ENCODE measurements around the gene UBQLN3. TPM values are rescaled to one million over a fixed set of nuclear protein-coding genes. Genes with fewer than 3 reads are reported as not detected.

Gene UBQLN3
- total RNA-seq, 1 donor from 2014 or later, result not detected

DNA sequence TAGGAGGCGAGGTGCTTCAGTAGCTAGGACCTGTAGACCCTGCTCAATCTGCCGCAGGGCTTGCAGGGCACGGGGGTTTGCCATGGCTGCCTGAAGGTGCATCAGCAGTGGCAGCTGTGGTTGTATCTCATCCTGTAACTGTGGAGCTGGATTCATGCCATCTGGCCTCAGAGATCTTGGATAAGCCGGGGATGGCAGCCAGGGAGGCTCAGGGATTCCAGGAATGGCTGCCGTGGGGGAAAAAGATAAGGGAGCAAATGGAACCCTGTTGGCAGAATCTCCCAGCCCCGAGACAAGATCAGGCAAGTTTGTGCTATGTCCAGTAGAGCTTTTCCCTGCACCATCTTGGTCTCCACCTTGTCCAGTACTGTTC lies 1.8 kb downstream of the UBQLN3 start:
- TF ChIP-seq, protein P1, sequence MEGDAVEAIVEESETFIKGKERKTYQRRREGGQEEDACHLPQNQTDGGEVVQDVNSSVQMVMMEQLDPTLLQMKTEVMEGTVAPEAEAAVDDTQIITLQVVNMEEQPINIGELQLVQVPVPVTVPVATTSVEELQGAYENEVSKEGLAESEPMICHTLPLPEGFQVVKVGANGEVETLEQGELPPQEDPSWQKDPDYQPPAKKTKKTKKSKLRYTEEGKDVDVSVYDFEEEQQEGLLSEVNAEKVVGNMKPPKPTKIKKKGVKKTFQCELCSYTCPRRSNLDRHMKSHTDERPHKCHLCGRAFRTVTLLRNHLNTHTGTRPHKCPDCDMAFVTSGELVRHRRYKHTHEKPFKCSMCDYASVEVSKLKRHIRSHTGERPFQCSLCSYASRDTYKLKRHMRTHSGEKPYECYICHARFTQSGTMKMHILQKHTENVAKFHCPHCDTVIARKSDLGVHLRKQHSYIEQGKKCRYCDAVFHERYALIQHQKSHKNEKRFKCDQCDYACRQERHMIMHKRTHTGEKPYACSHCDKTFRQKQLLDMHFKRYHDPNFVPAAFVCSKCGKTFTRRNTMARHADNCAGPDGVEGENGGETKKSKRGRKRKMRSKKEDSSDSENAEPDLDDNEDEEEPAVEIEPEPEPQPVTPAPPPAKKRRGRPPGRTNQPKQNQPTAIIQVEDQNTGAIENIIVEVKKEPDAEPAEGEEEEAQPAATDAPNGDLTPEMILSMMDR (IDR thresholded peaks at IDR 0.05), result no peak
- Mint-ChIP-seq H3K4me3 (ENCODE audit: unreplicated experiment) (no peak overlapping the region), H3K9me3 (ENCODE audit: unreplicated experiment) (no peaks in the 10 kb centered on the region), H3K4me1 (ENCODE audit: unreplicated experiment) (no peaks in the 10 kb centered on the region), H3K36me3 (ENCODE audit: unreplicated experiment) (no peaks in the 10 kb centered on the region), H3K27ac (ENCODE audit: unreplicated experiment) (no peak overlapping the region), H3K27me3 (ENCODE audit: unreplicated experiment) (peaks cover 14% of the 10 kb centered on the region)
- no peak for DNase-seq (ENCODE audit: extremely low spot score, unreplicated experiment)

DNA sequence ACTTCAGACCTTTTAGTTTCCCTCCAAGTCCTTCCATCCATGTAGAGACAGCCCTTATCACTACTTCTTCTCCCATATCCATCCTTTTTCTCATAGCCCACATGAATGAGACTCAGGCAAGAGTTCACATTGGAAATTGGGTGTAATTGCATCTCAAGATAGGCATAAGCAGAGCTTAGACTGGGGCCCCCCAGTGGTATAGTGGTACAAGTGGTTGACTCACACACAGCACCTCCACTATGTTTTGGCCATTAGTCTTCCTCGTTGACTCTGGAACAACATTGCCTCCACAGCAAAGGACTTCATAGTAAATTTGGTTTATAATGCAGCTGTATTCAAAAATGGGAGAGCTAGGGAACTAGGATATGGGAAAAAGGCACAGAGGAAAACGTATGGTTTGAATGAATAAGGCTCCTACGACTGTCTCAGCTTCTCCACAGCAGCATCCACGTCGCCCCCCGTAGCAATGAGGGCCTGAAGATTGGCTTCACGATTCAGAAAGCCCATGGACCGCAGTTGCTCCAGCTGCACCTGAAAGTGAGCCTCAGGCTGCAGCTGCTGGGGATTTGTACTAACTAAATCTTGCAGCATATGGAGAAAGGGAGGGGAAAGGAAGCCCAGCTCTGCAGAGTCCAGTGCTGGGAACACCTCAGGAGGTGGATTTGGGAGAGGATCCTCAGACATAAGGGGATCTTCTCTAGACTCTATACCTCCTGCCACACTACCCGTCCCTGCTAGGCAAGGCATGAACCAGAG lies 2.4 kb downstream of the UBQLN3 start:
- no peaks in the 10 kb centered on the region for H3K36me3 Mint-ChIP-seq (ENCODE audit: unreplicated experiment)
- TF ChIP-seq, protein P1 (IDR thresholded peaks at IDR 0.05), result no peak
- peaks cover 12% of the 10 kb centered on the region for H3K27me3 Mint-ChIP-seq (ENCODE audit: unreplicated experiment)
- H3K9me3 Mint-ChIP-seq (ENCODE audit: unreplicated experiment), result no peaks in the 10 kb centered on the region
- H3K4me1 Mint-ChIP-seq (ENCODE audit: unreplicated experiment), result no peaks in the 10 kb centered on the region
- DNase-seq (ENCODE audit: extremely low spot score, unreplicated experiment), result no peak
- no peak overlapping the region for H3K27ac Mint-ChIP-seq (ENCODE audit: unreplicated experiment)
- no peak overlapping the region for H3K4me3 Mint-ChIP-seq (ENCODE audit: unreplicated experiment)

DNA sequence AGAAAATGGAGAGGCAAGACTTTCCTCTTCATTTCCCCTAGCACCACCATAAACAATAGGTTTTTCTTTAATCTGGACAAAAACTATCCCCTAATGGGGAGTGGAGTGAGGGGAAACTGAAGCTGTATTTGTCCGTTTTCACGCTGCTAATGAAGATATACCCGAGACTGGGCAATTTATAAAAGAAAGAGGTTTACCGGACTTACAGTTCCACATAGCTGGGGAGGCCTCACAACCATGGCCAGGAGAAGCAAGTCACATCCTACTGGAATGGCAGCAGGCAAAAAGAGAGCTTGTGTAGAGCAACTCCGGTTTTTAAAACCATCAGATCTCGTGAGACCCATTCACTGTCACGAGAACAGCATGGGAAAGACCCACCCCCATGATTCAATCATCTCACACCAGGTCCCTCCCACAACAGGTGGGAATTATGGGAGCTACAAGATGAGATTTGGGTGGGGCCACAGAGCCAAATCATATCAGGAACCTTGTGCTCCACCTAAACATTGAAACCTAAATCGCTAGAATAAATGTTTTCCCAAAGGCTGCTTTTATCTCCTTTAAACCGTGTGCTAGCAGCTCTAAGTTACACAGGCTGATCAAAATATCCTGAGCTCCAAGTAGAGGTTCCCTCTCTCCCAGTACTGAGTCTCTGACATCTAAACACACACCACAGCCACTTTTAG lies 4.3 kb downstream of the UBQLN3 start:
- H3K9me3 Mint-ChIP-seq (ENCODE audit: unreplicated experiment), result no peaks in the 10 kb centered on the region
- peaks cover 8% of the 10 kb centered on the region for H3K27me3 Mint-ChIP-seq (ENCODE audit: unreplicated experiment)
- TF ChIP-seq, protein P1 (IDR thresholded peaks at IDR 0.05), result no peak
- no peak overlapping the region for H3K27ac Mint-ChIP-seq (ENCODE audit: unreplicated experiment)
- no peak overlapping the region for H3K4me3 Mint-ChIP-seq (ENCODE audit: unreplicated experiment)
- DNase-seq (ENCODE audit: extremely low spot score, unreplicated experiment), result no peak
- no peaks in the 10 kb centered on the region for H3K4me1 Mint-ChIP-seq (ENCODE audit: unreplicated experiment)
- H3K36me3 Mint-ChIP-seq (ENCODE audit: unreplicated experiment), result no peaks in the 10 kb centered on the region

DNA sequence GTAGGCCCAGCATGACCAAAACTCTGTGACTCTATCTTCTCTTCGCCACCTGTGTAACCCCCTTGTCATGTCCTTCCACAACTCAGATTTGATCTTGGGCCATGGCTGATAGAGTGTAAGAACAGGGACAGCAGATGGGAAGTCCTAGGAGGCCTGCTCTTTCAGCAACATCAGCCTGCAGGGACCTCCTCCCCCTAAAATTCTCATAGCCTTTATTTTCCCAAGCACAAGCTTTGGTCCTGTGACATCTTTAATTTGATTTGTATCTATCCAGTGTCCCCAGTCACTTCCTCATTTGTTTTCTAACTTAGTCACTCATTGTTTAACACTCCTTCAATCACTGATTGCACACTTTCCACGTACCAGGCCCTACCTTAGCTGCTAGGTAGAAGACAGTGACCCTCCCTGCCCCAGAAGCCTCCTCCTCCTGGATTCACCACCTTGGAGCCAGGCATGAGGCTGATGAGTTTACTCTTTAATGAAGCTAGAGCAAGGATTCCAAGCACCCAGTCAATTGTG lies 5.3 kb downstream of the UBQLN3 start:
- no peak overlapping the region for H3K4me3 Mint-ChIP-seq (ENCODE audit: unreplicated experiment)
- H3K9me3 Mint-ChIP-seq (ENCODE audit: unreplicated experiment), result no peaks in the 10 kb centered on the region
- no peak overlapping the region for H3K27ac Mint-ChIP-seq (ENCODE audit: unreplicated experiment)
- no peaks in the 10 kb centered on the region for H3K36me3 Mint-ChIP-seq (ENCODE audit: unreplicated experiment)
- TF ChIP-seq, protein P1 (IDR thresholded peaks at IDR 0.05), result no peak
- peaks cover 7% of the 10 kb centered on the region for H3K27me3 Mint-ChIP-seq (ENCODE audit: unreplicated experiment)
- no peak for DNase-seq (ENCODE audit: extremely low spot score, unreplicated experiment)
- H3K4me1 Mint-ChIP-seq (ENCODE audit: unreplicated experiment), result no peaks in the 10 kb centered on the region

DNA sequence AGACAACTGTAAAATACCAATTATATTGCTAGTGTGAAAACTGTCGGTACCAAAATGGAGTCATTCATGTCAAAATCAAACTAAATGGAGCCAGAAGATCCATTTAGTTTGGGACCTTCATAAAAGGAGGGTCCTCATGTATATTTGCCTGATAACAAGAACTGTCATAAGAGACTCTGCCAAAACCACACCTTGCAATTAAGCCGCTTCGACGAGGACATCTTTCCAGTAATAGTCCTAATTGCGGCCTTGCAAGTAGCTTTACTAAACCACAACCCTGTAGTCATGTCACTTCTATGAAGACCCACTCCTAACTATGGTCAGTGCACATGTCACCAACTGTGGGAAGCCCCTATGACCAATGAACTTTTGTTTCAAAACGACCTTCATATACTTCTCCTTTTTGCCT lies 9.4 kb downstream of the UBQLN3 start:
- Mint-ChIP-seq H3K9me3 (ENCODE audit: unreplicated experiment) (no peaks in the 10 kb centered on the region), H3K27ac (ENCODE audit: unreplicated experiment) (no peak overlapping the region), H3K36me3 (ENCODE audit: unreplicated experiment) (no peaks in the 10 kb centered on the region), H3K4me3 (ENCODE audit: unreplicated experiment) (no peak overlapping the region), H3K4me1 (ENCODE audit: unreplicated experiment) (no peaks in the 10 kb centered on the region), H3K27me3 (ENCODE audit: unreplicated experiment) (peaks cover 12% of the 10 kb centered on the region)
- TF ChIP-seq, protein P1 (IDR thresholded peaks at IDR 0.05), result no peak
- DNase-seq (ENCODE audit: extremely low spot score, unreplicated experiment), result no peak
